PC-3 (cell line): Measurements from ENCODE around the gene TOP2A. TPM values are rescaled to one million over a fixed set of nuclear protein-coding genes. Genes with fewer than 3 reads are reported as not detected.
"Not testable (repeated sequence)": the region's sequence is repeated elsewhere in the genome, so short reads cannot be mapped to it uniquely, and the experiment has no call there.

Source experiments
- ATAC-seq: fragments of 200-7000 bp; cut with Tn5 transposase; 2 replicates; pipeline ENCODE4 v1.9.1; 2020; ENCODE audit warnings: mild to moderate bottlenecking, moderate library complexity
- BruUV-seq: library from RNA; stranded (reverse); fragments of 400-500 nt; replicated peaks from 2 replicates; lab custom pipeline; 2021; lab: Mats Ljungman, UMichigan
- CTCF ChIA-PET: fragments of 300-600 bp; sonication (Branson Sonifier 250); formaldehyde crosslinking; loops from one replicate; lab custom pipeline; 2022; ENCODE audit warnings: antibody characterized with exemption; lab: Charles Lee
- POLR2A ChIA-PET: fragments of 300-600 bp; sonication (Branson Sonifier 250); formaldehyde crosslinking; loops from one replicate; lab custom pipeline; 2022; ENCODE audit warnings: antibody characterized with exemption; ENCODE audit not compliant: unreplicated experiment; lab: Charles Lee
- DNase-seq: peaks from one replicate; pipeline ENCODE4 v3.0.0-alpha.2; 2015
- H2AFZ ChIP-seq: fragments of 300-600 bp; sonication (generic); 2 replicates; pipeline ENCODE4 v1.6.0; 2016; ENCODE audit warnings: antibody characterized with exemption, low read length
- H3F3A ChIP-seq: fragments of 300-600 bp; sonication (generic); one replicate; pipeline ENCODE4 v1.6.0; 2017; ENCODE audit warnings: antibody characterized with exemption, low read length, control low read depth, mild to moderate bottlenecking; ENCODE audit not compliant: unreplicated experiment
- H3K27ac ChIP-seq: fragments of 300-600 bp; sonication (generic); 2 replicates; pipeline ENCODE4 v1.5.1; 2016; ENCODE audit warnings: mild to moderate bottlenecking, low read length
- H3K27me3 ChIP-seq: fragments of 300-600 bp; sonication (generic); 2 replicates; pipeline ENCODE4 v1.6.1; 2016; ENCODE audit warnings: low read length, mixed read lengths
- H3K36me3 ChIP-seq: fragments of 300-600 bp; sonication (generic); 2 replicates; pipeline ENCODE4 v1.6.1; 2016; ENCODE audit warnings: low read depth, mixed run types, low read length, mixed read lengths
- H3K4me1 ChIP-seq: fragments of 300-600 bp; sonication (generic); 2 replicates; pipeline ENCODE4 v1.5.1; 2016; ENCODE audit warnings: low read length; ENCODE audit not compliant: insufficient read depth
- H3K4me2 ChIP-seq: fragments of 300-600 bp; sonication (generic); 2 replicates; pipeline ENCODE4 v1.6.0; 2016; ENCODE audit warnings: low read length
- H3K4me3 ChIP-seq: fragments of 300-600 bp; sonication (generic); 2 replicates; pipeline ENCODE4 v1.5.1; 2016; ENCODE audit warnings: mild to moderate bottlenecking, low read length, mixed read lengths
- H3K79me2 ChIP-seq: fragments of 300-600 bp; sonication (generic); 2 replicates; pipeline ENCODE4 v1.6.1; 2017; ENCODE audit warnings: low read length, mixed read lengths
- H3K9ac ChIP-seq: fragments of 300-600 bp; sonication (generic); 2 replicates; pipeline ENCODE4 v1.6.0; 2016; ENCODE audit warnings: mild to moderate bottlenecking, low read length
- H3K9me2 ChIP-seq: fragments of 300-600 bp; sonication (generic); replicated peaks from 2 replicates; pipeline ENCODE4 v1.6.1; 2016; ENCODE audit warnings: mixed run types, low read length, mixed read lengths
- H3K9me3 ChIP-seq: fragments of 300-600 bp; sonication (generic); 2 replicates; pipeline ENCODE4 v1.6.1; 2016; ENCODE audit warnings: low read length, mixed read lengths
- H4K20me1 ChIP-seq: fragments of 300-600 bp; sonication (generic); 2 replicates; pipeline ENCODE4 v1.6.1; 2016; ENCODE audit warnings: low read length, mixed read lengths
- EZH2 ChIP-seq: fragments of 300-600 bp; sonication (generic); IDR thresholded peaks from one replicate; pipeline ENCODE4 v1.6.1; 2017; ENCODE audit warnings: antibody characterized with exemption, mild to moderate bottlenecking, low read length; ENCODE audit not compliant: unreplicated experiment
- EZH2phosphoT487 ChIP-seq: fragments of 300-600 bp; sonication (generic); IDR thresholded peaks from 2 replicates; pipeline ENCODE4 v1.6.1; 2018; ENCODE audit warnings: mild to moderate bottlenecking, antibody characterized with exemption, low read length, borderline replicate concordance
- intact Hi-C: fragments of 100-400 bp; cut with micrococcal nuclease; formaldehyde crosslinking; loops from 2 replicates; pipeline ENCODE4 v1.9.0; 2023
- total RNA-seq: library from RNA; depleted of rRNA; stranded (reverse); fragments of >200 nt; gene quantifications from 2 replicates; pipeline ENCODE4 v1.2.3, GENCODE V29; 2014
- TF ChIP-seq, protein P1 (sequence below): fragments of 300-600 bp; sonication (generic); conservative IDR thresholded peaks from 2 replicates; pipeline ENCODE4 v1.5.1; 2017; ENCODE audit warnings: antibody characterized with exemption, low read depth, mild to moderate bottlenecking, low read length

TOP2A gene
- total RNA-seq, 1 experiment from 2014 or later: 104 TPM

- CTCF ChIA-PET, H3K4me2 ChIP-seq, H3K9ac ChIP-seq, DNase-seq, H3K79me2 ChIP-seq, H3K27me3 ChIP-seq, H3K9me2 ChIP-seq, H3F3A ChIP-seq, POLR2A ChIA-PET, H3K4me1 ChIP-seq, ATAC-seq, H3K4me3 ChIP-seq, H3K27ac ChIP-seq, H2AFZ ChIP-seq, BruUV-seq, intact Hi-C loops, H3K36me3 ChIP-seq, H4K20me1 ChIP-seq, H3K9me3 ChIP-seq: not testable (repeated sequence)
Measured at GRCh38 chr17:40375786-40376185, 41.9 kb downstream of the TOP2A start.

- no peaks in the 10 kb centered on the region for H3K4me1 ChIP-seq
- ChIA-PET POLR2A (no interaction called here), CTCF (no interaction called here)
- no peak overlapping the region for H3K27ac ChIP-seq
- H2AFZ ChIP-seq: no peak overlapping the region
- H3K9me3 ChIP-seq: no peaks in the 10 kb centered on the region
- H3K36me3 ChIP-seq: no peaks in the 10 kb centered on the region
- H3K79me2 ChIP-seq: no peaks in the 10 kb centered on the region
- BruUV-seq: no TSS peak
- intact Hi-C loops: no loop called here
- no peak overlapping the region for H3K4me2 ChIP-seq
- no peaks in the 10 kb centered on the region for H3K9me2 ChIP-seq
- DNase-seq (no peak), ATAC-seq (no peak)
- no peak overlapping the region for H3K4me3 ChIP-seq
- no peaks in the 10 kb centered on the region for H4K20me1 ChIP-seq
- H3K27me3 ChIP-seq: no peaks in the 10 kb centered on the region
- H3K9ac ChIP-seq: no peak overlapping the region
- no peak for TF ChIP-seq EZH2phosphoT487
- TF ChIP-seq, protein P1, sequence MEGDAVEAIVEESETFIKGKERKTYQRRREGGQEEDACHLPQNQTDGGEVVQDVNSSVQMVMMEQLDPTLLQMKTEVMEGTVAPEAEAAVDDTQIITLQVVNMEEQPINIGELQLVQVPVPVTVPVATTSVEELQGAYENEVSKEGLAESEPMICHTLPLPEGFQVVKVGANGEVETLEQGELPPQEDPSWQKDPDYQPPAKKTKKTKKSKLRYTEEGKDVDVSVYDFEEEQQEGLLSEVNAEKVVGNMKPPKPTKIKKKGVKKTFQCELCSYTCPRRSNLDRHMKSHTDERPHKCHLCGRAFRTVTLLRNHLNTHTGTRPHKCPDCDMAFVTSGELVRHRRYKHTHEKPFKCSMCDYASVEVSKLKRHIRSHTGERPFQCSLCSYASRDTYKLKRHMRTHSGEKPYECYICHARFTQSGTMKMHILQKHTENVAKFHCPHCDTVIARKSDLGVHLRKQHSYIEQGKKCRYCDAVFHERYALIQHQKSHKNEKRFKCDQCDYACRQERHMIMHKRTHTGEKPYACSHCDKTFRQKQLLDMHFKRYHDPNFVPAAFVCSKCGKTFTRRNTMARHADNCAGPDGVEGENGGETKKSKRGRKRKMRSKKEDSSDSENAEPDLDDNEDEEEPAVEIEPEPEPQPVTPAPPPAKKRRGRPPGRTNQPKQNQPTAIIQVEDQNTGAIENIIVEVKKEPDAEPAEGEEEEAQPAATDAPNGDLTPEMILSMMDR: no peak
- TF ChIP-seq EZH2: no peak
- H3F3A ChIP-seq: no peaks in the 10 kb centered on the region
Measured at GRCh38 chr17:40374821-40375498, 42.7 kb downstream of the TOP2A start.

GRCh38 chr17:40373999-40374398 lies 43.7 kb downstream of the TOP2A start:
- DNase-seq: no peak
- H3K4me3 ChIP-seq: no peak overlapping the region
- TF ChIP-seq EZH2phosphoT487 (no peak), EZH2 (no peak)
- TF ChIP-seq, protein P1: no peak
- H3K9ac ChIP-seq: no peak overlapping the region
- no peaks in the 10 kb centered on the region for H3K36me3 ChIP-seq
- no peak for ATAC-seq
- POLR2A ChIA-PET: no interaction called here
- no peaks in the 10 kb centered on the region for H3K9me3 ChIP-seq
- no peaks in the 10 kb centered on the region for H3K79me2 ChIP-seq
- CTCF ChIA-PET: no interaction called here
- H2AFZ ChIP-seq: no peak overlapping the region
- no peaks in the 10 kb centered on the region for H4K20me1 ChIP-seq
- intact Hi-C loops: no loop called here
- BruUV-seq: no TSS peak
- H3K9me2 ChIP-seq: no peaks in the 10 kb centered on the region
- no peak overlapping the region for H3K4me2 ChIP-seq
- no peak overlapping the region for H3K27ac ChIP-seq
- no peaks in the 10 kb centered on the region for H3K27me3 ChIP-seq
- no peaks in the 10 kb centered on the region for H3K4me1 ChIP-seq
- no peaks in the 10 kb centered on the region for H3F3A ChIP-seq
